HCT116 (cell line): ENCODE data around the gene CALCOCO2. TPM values are rescaled to one million over a fixed set of nuclear protein-coding genes. Genes with fewer than 3 reads are reported as not detected.

ENCODE experiments used
- ATAC-seq: fragments of 200-7000 bp; cut with Tn5 transposase; 2 replicates; pipeline ENCODE4 v1.9.1; 2020; ENCODE audit warnings: mild to moderate bottlenecking, moderate library complexity
- BruUV-seq: library from RNA; stranded (reverse); fragments of 400-500 nt; replicated peaks from 2 replicates; lab custom pipeline; 2021; lab: Mats Ljungman, UMichigan
- CTCF ChIA-PET: fragments of 300-600 bp; sonication (Branson Sonifier 250); formaldehyde crosslinking; loops from one replicate; lab custom pipeline; 2021; ENCODE audit warnings: antibody characterized with exemption; lab: Charles Lee
- POLR2A ChIA-PET: fragments of 300-600, 350-600 bp; sonication (Branson Sonifier 250); formaldehyde crosslinking; loops from one replicate; lab custom pipeline; 2021; ENCODE audit warnings: antibody characterized with exemption; lab: Charles Lee
- RAD21 ChIA-PET, 2 experiments: fragments of 300-600 bp; sonication (Branson Sonifier 250); formaldehyde crosslinking; loops; one replicate each; lab custom pipeline; 2023; ENCODE audit warnings: low total read pairs in 2 of 2; ENCODE audit not compliant: uncharacterized antibody in 2 of 2, unreplicated experiment in 2 of 2, low non-redundant PET in 1 of 2; lab: Charles Lee
- DNase-seq: peaks from one replicate; pipeline ENCODE4 v3.0.0-alpha.2; 2010; ENCODE audit warnings: low read depth, low spot score
- H2AFZ ChIP-seq: fragments of 200-600 bp; shearing (Covaris generic), sonication (generic); 2 replicates; pipeline ENCODE4 v1.6.1; 2017; ENCODE audit warnings: low read depth, mixed run types, mixed read lengths, antibody characterized with exemption, low read length; ENCODE audit not compliant: poor library complexity, severe bottlenecking
- H3K27ac ChIP-seq: 2 replicates; pipeline ENCODE4 v1.5.1; 2012; ENCODE audit warnings: low read depth, low read length
- H3K27me3 ChIP-seq: fragments of 200-600 bp; sonication (generic); 2 replicates; pipeline ENCODE4 v1.6.1; 2016; ENCODE audit warnings: mixed run types, low read length, mixed read lengths; ENCODE audit not compliant: insufficient read depth
- H3K36me3 ChIP-seq, 2 experiments: fragments of 200-500 bp in 1 of 2; fragments of 200-600 bp in 1 of 2; sonication (Bioruptor generic) in 1 of 2; sonication (generic) in 1 of 2; 2 replicates each; pipeline versions ENCODE4 v1.5.1 to v1.6.1; 2014 to 2016; ENCODE audit warnings: low read length in 2 of 2, inconsistent platforms in 1 of 2, mixed read lengths in 1 of 2, mixed run types in 1 of 2; ENCODE audit not compliant: insufficient read depth in 2 of 2, control insufficient read depth in 1 of 2
- H3K4me1 ChIP-seq, 2 experiments: fragments of 200-600 bp in 1 of 2; sonication (generic) in 1 of 2; 2 replicates each; pipeline versions ENCODE4 v1.5.1 to v1.6.1; 2012 to 2017; ENCODE audit warnings: low read length in 2 of 2, inconsistent platforms in 1 of 2, mild to moderate bottlenecking in 1 of 2, mixed read lengths in 1 of 2, mixed run types in 1 of 2, moderate library complexity in 1 of 2; ENCODE audit not compliant: insufficient read depth in 2 of 2, control insufficient read depth in 1 of 2
- H3K4me2 ChIP-seq: fragments of 200-600 bp; sonication (generic); 2 replicates; pipeline ENCODE4 v1.6.1; 2017; ENCODE audit warnings: mixed run types, low read length, mixed read lengths
- H3K4me3 ChIP-seq, 2 experiments: fragments of 200-600 bp in 1 of 2; sonication (generic) in 1 of 2; replicated peaks in 1 of 2; 2 replicates each; pipeline ENCODE4 v1.5.1; 2011 to 2016; ENCODE audit warnings: low read length in 2 of 2, control low read depth in 1 of 2, low read depth in 1 of 2, mild to moderate bottlenecking in 1 of 2, mixed read lengths in 1 of 2, mixed run types in 1 of 2
- H3K79me2 ChIP-seq: fragments of 200-600 bp; sonication (generic); 2 replicates; pipeline ENCODE4 v1.6.1; 2017; ENCODE audit warnings: mild to moderate bottlenecking, mixed run types, low read length, moderate library complexity, mixed read lengths; ENCODE audit not compliant: insufficient read depth
- H3K9ac ChIP-seq: fragments of 200-600 bp; sonication (generic); 2 replicates; pipeline ENCODE4 v1.6.1; 2016; ENCODE audit warnings: low read length, mixed read lengths
- H3K9me2 ChIP-seq: fragments of 200-600 bp; sonication (generic), shearing (Covaris generic); 2 replicates; pipeline ENCODE4 v1.6.1; 2017; ENCODE audit warnings: mixed run types, mild to moderate bottlenecking, moderate library complexity; ENCODE audit not compliant: insufficient read depth
- H3K9me3 ChIP-seq, 2 experiments: fragments of 200-500 bp in 1 of 2; fragments of 200-600 bp in 1 of 2; sonication (Bioruptor generic) in 1 of 2; sonication (generic) in 1 of 2; 2 replicates each; pipeline ENCODE4 v1.6.1; 2014 to 2017; ENCODE audit warnings: low read length in 2 of 2, mixed read lengths in 2 of 2, inconsistent platforms in 1 of 2, low read depth in 1 of 2, mild to moderate bottlenecking in 1 of 2, mixed run types in 1 of 2, moderate library complexity in 1 of 2; ENCODE audit not compliant: control insufficient read depth in 1 of 2, insufficient read depth in 1 of 2
- H4K20me1 ChIP-seq: fragments of 200-600 bp; sonication (generic), shearing (Covaris generic); 2 replicates; pipeline ENCODE4 v1.6.1; 2017; ENCODE audit warnings: mixed run types, mild to moderate bottlenecking, moderate library complexity; ENCODE audit not compliant: insufficient read depth
- ATF3 ChIP-seq: IDR thresholded peaks from 2 replicates; pipeline ENCODE4 v1.6.1; 2012
- CTCF ChIP-seq, 3 experiments: fragments of 200-600 bp in 1 of 3; sonication (generic) in 1 of 3; IDR thresholded peaks in 2 of 3; conservative IDR thresholded peaks in 1 of 3; 2 replicates each; pipeline ENCODE4 v1.5.1; 2012 to 2017; ENCODE audit warnings: low read depth in 2 of 3, low read length in 2 of 3, antibody characterized with exemption in 1 of 3, borderline replicate concordance in 1 of 3, control low read depth in 1 of 3, mild to moderate bottlenecking in 1 of 3, mixed read lengths in 1 of 3, mixed run types in 1 of 3, moderate library complexity in 1 of 3; ENCODE audit not compliant: insufficient read depth in 1 of 3
- FOSL1 ChIP-seq: IDR thresholded peaks from 2 replicates; pipeline ENCODE4 v1.6.1; 2012; ENCODE audit warnings: low read depth
- RAD21 ChIP-seq: IDR thresholded peaks from 2 replicates; pipeline ENCODE4 v1.6.1; 2012; ENCODE audit warnings: low read depth, mild to moderate bottlenecking
- SP1 ChIP-seq: IDR thresholded peaks from 2 replicates; pipeline ENCODE4 v1.6.1; 2012; ENCODE audit warnings: low read depth
- intact Hi-C: fragments of 100-400 bp; cut with micrococcal nuclease; formaldehyde crosslinking; loops from 2 replicates; pipeline ENCODE4 v1.10.0; 2022
- total RNA-seq: library from RNA; stranded (reverse); gene quantifications from one replicate; pipeline ENCODE4 v1.2.1, GENCODE V29; 2021; ENCODE audit not compliant: unreplicated experiment

CALCOCO2 gene
- total RNA-seq, 1 experiment from 2014 or later: 151 TPM

DNA sequence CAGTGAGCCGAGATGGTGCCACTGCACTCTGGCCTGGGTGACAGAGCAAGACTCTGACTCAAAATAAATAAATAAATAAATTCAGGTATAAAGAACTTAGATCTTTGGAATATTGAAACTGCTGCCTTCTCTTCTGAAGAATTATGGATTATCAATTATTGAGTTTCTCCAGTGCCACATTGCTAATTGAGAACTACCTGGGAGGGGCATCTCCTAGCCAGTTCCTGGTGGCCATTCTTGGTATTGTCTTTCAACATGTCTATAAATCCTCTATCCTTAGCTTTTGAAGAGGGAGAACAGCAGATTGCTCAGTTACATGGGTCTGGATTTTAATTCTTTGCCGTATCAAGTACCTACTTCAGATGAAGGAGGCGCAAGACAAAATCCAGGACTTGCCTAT lies 29.2 kb downstream of the CALCOCO2 start:
- Histone ChIP-seq H3K4me1 (no peaks in the 10 kb centered on the region), H3K9ac (no peak overlapping the region), H3K4me3 (no peak overlapping the region), H3K79me2 (no peaks in the 10 kb centered on the region), H4K20me1 (no peaks in the 10 kb centered on the region), H2AFZ (no peak overlapping the region), H3K27me3 (no peaks in the 10 kb centered on the region), H3K4me2 (no peak overlapping the region), H3K9me3 (no peaks in the 10 kb centered on the region), H3K9me2 (no peaks in the 10 kb centered on the region), H3K36me3 (peaks cover 0 to 35% of the 10 kb centered on the region in 2 experiments; a peak in 3 of 4 replicates), H3K27ac (no peak overlapping the region)
- ATAC-seq: peak; percentile 80
- ChIA-PET POLR2A (no interaction called here), CTCF (interaction anchor here (1.3 to 2.4 kb wide), 4 partner anchors 11 to 55 kb away, joined by 3 to 11 read pairs (median 5); no protein-coding TSS in a partner anchor), RAD21 (interaction anchor here in 1 of 2 experiments (1.3 kb wide), 1 partner anchor 181 kb away, joined by 5 read pairs; no protein-coding TSS in a partner anchor)
- no peak for DNase-seq
- no TSS peak for BruUV-seq
- intact Hi-C loops: no loop called here
- TF ChIP-seq FOSL1 (no peak), CTCF (IDR thresholded peaks at IDR 0.05 in 2 of 3, conservative IDR thresholded peaks at IDR 0.05 in 1 of 3; ENCODE audit: borderline replicate concordance in 1 of 3, insufficient read depth in 1 of 3, low read depth in 2 of 3, low read length in 2 of 3) (peak in 2 of 3 experiments; percentile 47 to 55; a peak in 4 of 6 replicates)

GRCh38 chr17:48860456-48860855 lies 29.6 kb downstream of the CALCOCO2 start:
- ChIA-PET RAD21 (interaction anchor here in 1 of 2 experiments (1.3 kb wide), 1 partner anchor 182 kb away, joined by 5 read pairs; no protein-coding TSS in a partner anchor), CTCF (interaction anchor here (1.3 to 2.4 kb wide), 4 partner anchors 11 to 55 kb away, joined by 3 to 11 read pairs (median 5); no protein-coding TSS in a partner anchor), POLR2A (no interaction called here)
- Histone ChIP-seq H2AFZ (no peak overlapping the region), H3K9ac (no peak overlapping the region), H3K4me1 (no peaks in the 10 kb centered on the region), H3K4me3 (no peak overlapping the region), H3K9me3 (no peaks in the 10 kb centered on the region), H3K79me2 (no peaks in the 10 kb centered on the region), H4K20me1 (no peaks in the 10 kb centered on the region), H3K27me3 (no peaks in the 10 kb centered on the region), H3K4me2 (no peak overlapping the region), H3K36me3 (peaks cover 0 to 35% of the 10 kb centered on the region in 2 experiments; a peak in 3 of 4 replicates), H3K9me2 (no peaks in the 10 kb centered on the region), H3K27ac (no peak overlapping the region)
- TF ChIP-seq RAD21 (no peak), SP1 (no peak), ATF3 (no peak)
- DNase-seq: no peak
- no peak for ATAC-seq
- intact Hi-C loops: no loop called here
- BruUV-seq: no TSS peak
